PC-9 (cell line): Measurements from ENCODE around the gene SERPINE2. TPM values are rescaled to one million over a fixed set of nuclear protein-coding genes. Genes with fewer than 3 reads are reported as not detected.

ENCODE experiments used
- BruUV-seq: library from RNA; stranded (reverse); fragments of 400-500 nt; replicated peaks from 2 replicates; lab custom pipeline; 2021; lab: Mats Ljungman, UMichigan
- CTCF ChIA-PET: fragments of 300-600 bp; sonication (Branson Sonifier 250); formaldehyde crosslinking; loops from one replicate; lab custom pipeline; 2022; ENCODE audit warnings: antibody characterized with exemption; lab: Charles Lee
- POLR2A ChIA-PET: fragments of 300-600 bp; sonication (Branson Sonifier 250); formaldehyde crosslinking; loops from one replicate; lab custom pipeline; 2022; ENCODE audit warnings: antibody characterized with exemption; ENCODE audit not compliant: unreplicated experiment; lab: Charles Lee
- DNase-seq, 2 experiments: peaks; one replicate each; pipeline versions ENCODE4 v3.0.0 to v3.0.0-alpha.2; 2015 to 2022; ENCODE audit warnings: mixed read lengths in 1 of 2
- H2AFZ ChIP-seq: fragments of 200-600 bp; sonication (generic); 2 replicates; pipeline ENCODE4 v1.8.1; 2017; ENCODE audit warnings: antibody characterized with exemption
- H3F3A ChIP-seq: fragments of 200-600 bp; sonication (generic); 2 replicates; pipeline ENCODE4 v1.8.1; 2017; ENCODE audit warnings: antibody characterized with exemption, mild to moderate bottlenecking, low read depth; ENCODE audit not compliant: insufficient read depth
- H3K27ac ChIP-seq: fragments of 200-600 bp; sonication (generic); 2 replicates; pipeline ENCODE4 v1.6.1; 2016; ENCODE audit warnings: mixed run types
- H3K27me3 ChIP-seq: fragments of 200-600 bp; sonication (generic); 2 replicates; pipeline ENCODE4 v1.6.1; 2016; ENCODE audit warnings: low read depth, mixed run types; ENCODE audit not compliant: insufficient read depth
- H3K36me3 ChIP-seq: fragments of 200-600 bp; sonication (generic); 2 replicates; pipeline ENCODE4 v1.6.1; 2016; ENCODE audit warnings: low read depth, mixed run types
- H3K4me1 ChIP-seq: fragments of 200-600 bp; sonication (generic); replicated peaks from 2 replicates; pipeline ENCODE4 v1.6.1; 2016; ENCODE audit warnings: mixed run types; ENCODE audit not compliant: insufficient read depth
- H3K4me2 ChIP-seq: fragments of 200-600 bp; sonication (generic); 2 replicates; pipeline ENCODE4 v1.6.1; 2017; ENCODE audit warnings: mixed run types
- H3K4me3 ChIP-seq: fragments of 200-600 bp; sonication (generic); 2 replicates; pipeline ENCODE4 v1.6.1; 2016; ENCODE audit warnings: mixed run types
- H3K79me2 ChIP-seq: fragments of 200-600 bp; sonication (generic); 2 replicates; pipeline ENCODE4 v1.6.1; 2017; ENCODE audit warnings: low read depth, mixed run types
- H3K9me2 ChIP-seq: fragments of 200-600 bp; sonication (generic); 2 replicates; pipeline ENCODE4 v1.8.1; 2017; ENCODE audit warnings: mild to moderate bottlenecking; ENCODE audit not compliant: insufficient read depth
- H3K9me3 ChIP-seq: fragments of 200-600 bp; sonication (generic); 2 replicates; pipeline ENCODE4 v1.8.1; 2016; ENCODE audit warnings: low read depth; ENCODE audit not compliant: insufficient read depth
- H4K20me1 ChIP-seq: fragments of 200-600 bp; sonication (generic); 2 replicates; pipeline ENCODE4 v1.8.1; 2017; ENCODE audit not compliant: insufficient read depth
- CTCF ChIP-seq: fragments of 200-600 bp; sonication (generic); conservative IDR thresholded peaks from 2 replicates; pipeline ENCODE4 v1.6.1; 2017; ENCODE audit warnings: mixed run types, antibody characterized with exemption, mild to moderate bottlenecking, moderate library complexity
- EZH2 ChIP-seq: fragments of 200-600 bp; sonication (generic); IDR thresholded peaks from 2 replicates; pipeline ENCODE4 v1.8.0; 2017; ENCODE audit warnings: antibody characterized with exemption, low read depth
- intact Hi-C: fragments of 100-400 bp; cut with micrococcal nuclease; formaldehyde crosslinking; loops from one replicate; pipeline ENCODE4 v1.10.0; 2022; ENCODE audit not compliant: unreplicated experiment
- total RNA-seq: library from RNA; stranded (reverse); gene quantifications from 2 replicates; pipeline ENCODE4 v1.2.3, GENCODE V29; 2021

SERPINE2 gene
- total RNA-seq, 1 experiment from 2014 or later: 110 TPM

GRCh38 chr2:223989206-223989855, 49.8 kb downstream of the SERPINE2 start:
- Histone ChIP-seq H3K4me3 (no peak overlapping the region), H3K79me2 (no peaks in the 10 kb centered on the region), H3K27me3 (no peaks in the 10 kb centered on the region), H3K27ac (no peak overlapping the region), H3F3A (peaks cover 4% of the 10 kb centered on the region; the same call in 1 of the 2 replicates), H2AFZ (no peak overlapping the region), H4K20me1 (no peaks in the 10 kb centered on the region), H3K4me1 (no peaks in the 10 kb centered on the region), H3K4me2 (no peak overlapping the region), H3K9me2 (no peaks in the 10 kb centered on the region), H3K9me3 (no peaks in the 10 kb centered on the region), H3K36me3 (peaks cover 15% of the 10 kb centered on the region; the same call in 1 of the 2 replicates)
- intact Hi-C loops: no loop called here
- TF ChIP-seq CTCF (peak; percentile 20; the same call in 1 of the 2 replicates), EZH2 (no peak)
- DNase-seq: no peak
- CTCF ChIA-PET: interaction anchor here (0.7 kb wide), 1 partner anchor 532 kb away, joined by 3 read pairs; no protein-coding TSS in a partner anchor
- no TSS peak for BruUV-seq
- POLR2A ChIA-PET: no interaction called here

- BruUV-seq: no TSS peak
- Histone ChIP-seq H2AFZ (no peak overlapping the region), H3K36me3 (peaks cover 12% of the 10 kb centered on the region), H3K9me3 (no peaks in the 10 kb centered on the region), H4K20me1 (no peaks in the 10 kb centered on the region), H3K79me2 (no peaks in the 10 kb centered on the region), H3K4me1 (no peaks in the 10 kb centered on the region), H3K9me2 (no peaks in the 10 kb centered on the region), H3K27ac (no peak overlapping the region), H3K27me3 (no peaks in the 10 kb centered on the region), H3F3A (no peaks in the 10 kb centered on the region), H3K4me2 (no peak overlapping the region), H3K4me3 (no peak overlapping the region)
- CTCF ChIA-PET: interaction anchor here (0.6 kb wide), 1 partner anchor 11 kb away, joined by 3 read pairs; no protein-coding TSS in a partner anchor
- no peak for DNase-seq
- no peak for TF ChIP-seq CTCF
- TF ChIP-seq EZH2: no peak
- POLR2A ChIA-PET: no interaction called here
- intact Hi-C loops: no loop called here
Measured at GRCh38 chr2:223981241-223981640, 57.8 kb downstream of the SERPINE2 start.

GRCh38 chr2:223980803-223981202, 58.3 kb downstream of the SERPINE2 start:
- no peak overlapping the region for H3K4me3 ChIP-seq
- H3K36me3 ChIP-seq: peaks cover 11% of the 10 kb centered on the region
- H3K9me3 ChIP-seq: no peaks in the 10 kb centered on the region
- H3K4me2 ChIP-seq: no peak overlapping the region
- ChIA-PET POLR2A (interaction anchor here (0.6 kb wide), 1 partner anchor 105 kb away, joined by 4 read pairs; no protein-coding TSS in a partner anchor), CTCF (interaction anchor here (0.6 kb wide), 1 partner anchor 11 kb away, joined by 3 read pairs; no protein-coding TSS in a partner anchor)
- no peaks in the 10 kb centered on the region for H4K20me1 ChIP-seq
- no peaks in the 10 kb centered on the region for H3F3A ChIP-seq
- H3K9me2 ChIP-seq: no peaks in the 10 kb centered on the region
- no peaks in the 10 kb centered on the region for H3K27me3 ChIP-seq
- intact Hi-C loops: no loop called here
- H2AFZ ChIP-seq: no peak overlapping the region
- H3K27ac ChIP-seq: no peak overlapping the region
- no peak for TF ChIP-seq CTCF
- TF ChIP-seq EZH2: no peak
- H3K4me1 ChIP-seq: no peaks in the 10 kb centered on the region
- H3K79me2 ChIP-seq: no peaks in the 10 kb centered on the region
- no peak for DNase-seq
- BruUV-seq: no TSS peak
